Measurements from ENCODE around the gene SMYD3. TPM values are rescaled to one million over a fixed set of nuclear protein-coding genes. Genes with fewer than 3 reads are reported as not detected.
A peak's percentile ranks its signal among the peaks of the same experiment; 100 is the strongest.

Gene SMYD3
- total RNA-seq, 1 donor from 2014 or later: 46.7 TPM

DNA sequence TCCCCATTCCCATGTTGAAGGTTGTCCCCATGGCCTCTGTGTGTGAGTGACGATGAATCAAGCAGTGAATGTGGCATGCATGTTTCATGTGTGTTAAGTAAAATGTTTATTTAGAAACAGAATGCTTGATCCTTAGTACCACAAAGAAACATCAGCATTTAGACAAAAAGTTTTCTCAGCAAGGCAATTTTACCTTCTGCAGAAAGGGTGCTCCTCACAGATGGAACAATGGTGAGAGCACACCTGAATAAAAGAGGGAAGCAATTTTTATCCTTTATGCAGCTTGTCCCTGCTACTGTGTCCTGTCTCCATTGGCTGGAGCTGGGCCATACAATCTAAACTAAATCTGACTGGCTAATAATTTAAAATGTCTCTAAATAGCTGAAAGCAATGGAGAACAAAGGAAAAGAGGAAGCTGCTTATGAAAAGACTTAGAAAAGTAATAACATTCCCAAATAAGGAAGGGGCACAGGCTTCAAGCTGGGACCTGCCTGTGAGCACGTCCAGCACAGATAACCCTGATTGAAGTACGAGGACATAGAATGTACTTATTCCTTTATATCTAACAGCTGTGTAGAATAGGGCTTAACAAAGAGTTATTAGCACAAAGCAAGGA lies 8.4 kb upstream of the SMYD3 start:
- DNase-seq (ENCODE audit: low spot score): no peak

DNA sequence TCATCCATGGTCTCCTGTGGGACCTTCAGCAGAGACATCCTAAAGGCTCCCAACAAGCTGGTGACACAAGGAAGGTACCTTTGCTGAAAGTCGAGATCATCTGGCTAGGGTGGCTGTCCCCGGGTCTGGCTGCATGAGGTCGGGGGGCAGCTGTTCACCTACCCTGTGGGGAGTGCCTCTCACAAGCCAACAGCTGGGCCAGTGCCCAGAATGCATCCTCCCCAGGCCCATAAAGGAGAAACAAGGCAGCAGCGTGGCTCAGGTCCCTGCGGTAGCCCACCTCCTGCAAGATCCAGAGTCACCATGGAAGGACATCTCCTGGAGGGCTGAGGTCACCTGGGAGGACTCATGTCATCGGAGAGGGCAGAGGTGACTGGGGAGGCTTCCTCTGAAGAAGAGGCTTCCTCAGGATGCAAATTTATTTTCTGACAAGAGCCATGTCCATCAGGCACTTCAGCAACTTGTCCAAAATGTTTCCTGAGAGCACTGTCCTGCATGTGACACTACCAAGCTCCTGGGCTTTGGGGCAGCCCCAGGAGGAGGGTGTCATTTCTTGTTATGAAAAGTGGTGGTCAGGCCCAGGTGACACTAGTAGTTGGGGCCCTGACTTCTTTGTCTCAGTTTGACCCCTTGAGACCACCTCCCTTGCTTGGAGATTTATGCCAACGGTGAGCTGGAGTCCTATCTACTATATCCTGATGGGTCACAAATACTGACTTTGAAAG lies 6.7 kb upstream of the SMYD3 start:
- DNase-seq (ENCODE audit: low spot score): no peak

DNA sequence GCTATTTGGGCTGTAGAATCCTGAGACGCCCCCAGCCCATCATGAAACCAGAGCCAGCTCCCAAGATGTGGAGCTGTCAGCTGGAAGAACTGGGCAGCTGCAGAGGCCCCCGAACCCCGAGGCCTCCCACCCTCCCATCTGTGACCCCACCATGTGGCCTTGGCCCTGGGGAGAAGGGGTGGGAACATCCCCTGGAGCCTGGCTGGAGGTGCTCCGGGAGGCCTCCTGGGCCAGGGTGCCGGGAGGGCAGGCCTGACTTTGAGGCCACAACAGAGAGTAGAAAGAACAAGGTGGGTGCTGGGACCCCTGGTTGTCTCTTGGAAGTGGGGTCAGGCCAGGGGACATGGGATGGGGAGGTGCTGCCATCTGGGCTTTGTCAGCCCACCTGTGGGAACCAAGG lies 6.0 kb upstream of the SMYD3 start:
- DNase-seq (ENCODE audit: low spot score): no peak

DNA sequence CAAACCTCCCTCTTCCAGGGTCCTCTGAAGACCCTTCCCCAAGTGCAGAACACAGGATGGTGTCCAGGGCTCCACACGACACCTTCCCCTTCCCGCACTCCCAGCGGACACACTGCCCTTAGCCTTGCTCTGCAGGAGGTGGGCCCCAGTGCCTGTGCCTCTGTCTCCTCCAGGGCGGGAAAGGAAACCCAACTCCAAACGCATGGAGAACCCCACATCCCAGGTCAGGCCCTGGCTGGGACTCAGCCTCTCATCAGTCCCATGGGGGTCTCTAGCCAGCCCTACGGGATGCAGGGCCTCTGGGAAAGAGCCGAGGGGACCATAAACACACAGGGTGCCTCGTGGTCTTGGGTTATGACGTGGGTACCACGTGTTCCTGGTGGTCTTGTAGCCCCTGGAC lies 5.6 kb upstream of the SMYD3 start:
- no peak for DNase-seq (ENCODE audit: low spot score)

DNA sequence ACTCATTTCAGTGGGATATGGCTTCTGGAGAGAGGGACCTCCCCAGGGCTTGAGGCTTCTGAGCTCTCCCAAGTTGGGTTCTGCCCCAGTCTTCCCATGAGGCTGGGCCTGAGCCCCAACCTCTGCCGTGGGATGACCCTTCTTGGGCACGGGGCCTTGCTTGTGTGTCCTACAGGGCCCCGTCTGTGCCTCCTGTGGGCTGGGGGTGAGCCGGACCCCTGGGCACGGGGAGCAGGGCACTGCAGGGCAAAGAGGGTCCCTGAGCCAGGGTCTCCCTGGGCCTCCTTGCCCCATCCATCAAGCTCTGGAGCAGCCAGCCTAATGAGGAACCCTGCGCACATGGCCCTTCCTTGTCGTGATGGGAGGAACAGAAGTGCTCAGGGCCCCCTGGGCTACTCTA lies 5.2 kb upstream of the SMYD3 start:
- no peak for DNase-seq (ENCODE audit: low spot score)

DNA sequence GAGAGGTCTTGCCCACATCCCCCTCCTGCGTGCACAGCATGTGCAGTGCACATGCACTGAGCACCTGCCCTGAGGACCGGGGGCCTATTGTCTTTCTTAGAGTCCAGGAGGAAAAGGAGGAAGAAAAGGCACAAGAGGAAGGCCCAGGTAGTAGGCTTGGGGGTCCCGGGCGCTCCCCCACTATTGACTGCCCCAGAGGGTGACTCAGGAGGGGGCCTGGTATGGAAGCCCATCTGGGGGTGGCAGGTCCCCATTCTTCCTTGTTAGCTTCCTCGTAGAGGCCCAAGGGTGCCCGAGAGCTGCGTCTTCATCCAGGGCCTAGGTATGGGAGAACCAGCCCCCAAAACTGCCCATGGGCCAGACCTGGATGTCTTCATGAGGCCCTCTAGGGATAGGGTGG lies 4.1 kb upstream of the SMYD3 start:
- no peak for DNase-seq (ENCODE audit: low spot score)

DNA sequence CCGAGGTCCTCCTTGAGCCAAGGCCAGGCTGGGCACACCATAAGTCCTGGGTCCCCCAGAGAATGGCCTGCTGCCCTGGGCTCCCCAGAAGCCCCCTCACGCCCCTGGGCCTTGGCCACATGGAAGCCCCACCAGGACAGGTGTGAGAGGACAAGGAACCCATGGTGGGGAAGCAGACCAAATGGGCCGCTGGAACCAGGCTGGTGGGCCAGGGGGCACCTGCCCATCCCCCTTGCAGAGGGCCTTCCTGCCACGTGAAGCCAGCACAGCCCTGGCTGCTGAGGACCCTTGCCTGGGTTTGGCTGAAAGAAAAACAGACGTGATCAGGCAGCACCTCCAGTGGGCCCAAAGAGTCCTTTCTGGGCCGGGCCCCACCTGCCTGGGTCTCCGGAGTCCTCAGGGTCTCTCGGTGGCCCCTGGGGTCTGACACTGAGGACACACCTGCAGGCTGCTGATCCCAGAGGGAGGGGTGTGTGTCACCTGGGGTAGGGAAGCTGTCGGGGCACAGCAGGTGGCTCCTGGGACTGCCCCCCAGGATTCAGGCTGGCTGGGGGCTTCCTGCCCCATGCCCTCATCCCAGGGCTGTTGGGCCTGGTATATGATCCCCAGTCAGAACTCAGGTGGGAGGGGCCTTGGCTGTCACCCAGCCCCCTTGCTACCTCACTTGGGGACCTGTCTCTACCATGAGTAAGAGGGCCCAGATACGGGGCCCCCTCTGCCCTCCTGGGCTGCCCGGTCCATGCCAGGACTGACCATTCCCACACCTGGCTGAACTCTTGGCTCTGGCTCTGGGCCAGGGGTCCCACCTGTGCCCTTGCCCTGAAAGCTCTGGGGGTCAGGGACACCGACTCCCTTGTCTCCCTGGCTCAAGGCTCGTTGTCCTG lies 3.3 kb upstream of the SMYD3 start:
- DNase-seq (ENCODE audit: low spot score): no peak

DNA sequence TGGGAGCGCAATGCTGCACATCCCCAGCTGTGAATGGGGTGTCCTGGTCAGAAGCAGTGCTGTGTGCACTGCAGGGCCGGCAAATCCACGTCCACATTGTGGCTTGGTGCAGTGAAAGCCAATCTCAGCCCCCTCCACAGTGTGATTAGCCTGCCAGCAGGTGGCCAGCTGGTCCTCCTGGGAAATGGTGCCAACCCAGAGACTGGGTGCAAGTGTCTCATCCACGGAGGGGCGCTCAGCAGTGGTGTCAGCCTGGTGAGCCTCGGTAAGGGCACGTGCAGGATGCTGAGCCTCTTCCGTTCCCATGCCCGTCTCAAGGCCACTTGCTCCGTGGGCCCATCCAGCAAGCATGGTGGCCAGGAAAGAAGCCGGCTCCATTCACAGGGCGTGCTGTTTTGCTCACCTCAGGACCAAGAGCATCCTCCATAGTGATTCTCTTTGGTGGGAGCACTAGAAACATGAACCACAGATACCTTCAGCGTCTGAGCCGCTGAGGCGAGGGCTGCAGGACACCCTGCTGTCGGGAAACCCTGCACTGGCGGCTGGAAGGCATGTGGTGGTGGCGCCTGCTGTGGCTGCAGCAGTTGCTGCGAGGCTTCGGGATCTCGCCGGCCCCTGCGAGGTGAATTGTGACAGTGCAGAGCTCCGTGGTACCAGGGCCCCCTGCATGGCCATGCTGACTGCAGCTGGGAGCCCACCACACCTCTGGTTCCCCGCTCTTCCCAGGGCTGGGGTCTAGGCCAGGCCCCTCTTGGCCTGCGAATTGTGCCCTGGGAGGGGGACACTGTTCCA lies 2.0 kb upstream of the SMYD3 start:
- DNase-seq (ENCODE audit: low spot score): no peak

DNA sequence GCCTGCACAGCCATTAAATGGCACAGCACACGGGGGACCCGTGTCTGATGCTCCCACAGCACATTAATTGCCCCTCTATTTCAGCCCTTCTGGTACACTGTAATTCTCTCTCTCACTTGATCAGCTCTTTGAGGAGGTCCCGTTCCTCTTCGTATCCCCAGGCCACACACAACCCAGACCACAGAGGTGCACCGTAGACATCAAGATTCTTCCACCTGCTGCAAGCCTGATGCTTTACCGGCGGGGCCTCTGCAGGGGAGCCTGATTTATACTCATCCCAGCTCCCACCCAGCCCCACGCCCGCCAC lies 759 bp downstream of the SMYD3 start:
- no peak for DNase-seq (ENCODE audit: low spot score)

DNA sequence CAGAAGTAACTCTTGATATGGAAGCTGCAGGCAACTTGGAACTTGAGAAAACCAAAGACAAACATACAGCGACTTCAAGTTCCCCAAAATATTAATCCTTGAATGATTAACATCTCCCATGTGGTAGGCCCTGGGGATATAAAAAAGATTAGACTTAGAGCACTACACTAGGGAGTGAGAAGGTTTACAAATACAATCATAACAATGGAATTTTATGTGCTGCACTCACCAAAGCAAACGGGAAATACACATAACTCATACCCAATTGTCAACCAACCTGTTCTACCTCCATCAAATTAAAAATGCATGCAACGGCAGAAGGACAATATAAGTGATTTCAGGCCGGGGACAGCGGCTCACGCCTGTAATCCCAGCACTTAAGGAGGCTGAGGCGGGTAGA lies 3.7 kb downstream of the SMYD3 start:
- DNase-seq (ENCODE audit: low spot score): no peak

DNA sequence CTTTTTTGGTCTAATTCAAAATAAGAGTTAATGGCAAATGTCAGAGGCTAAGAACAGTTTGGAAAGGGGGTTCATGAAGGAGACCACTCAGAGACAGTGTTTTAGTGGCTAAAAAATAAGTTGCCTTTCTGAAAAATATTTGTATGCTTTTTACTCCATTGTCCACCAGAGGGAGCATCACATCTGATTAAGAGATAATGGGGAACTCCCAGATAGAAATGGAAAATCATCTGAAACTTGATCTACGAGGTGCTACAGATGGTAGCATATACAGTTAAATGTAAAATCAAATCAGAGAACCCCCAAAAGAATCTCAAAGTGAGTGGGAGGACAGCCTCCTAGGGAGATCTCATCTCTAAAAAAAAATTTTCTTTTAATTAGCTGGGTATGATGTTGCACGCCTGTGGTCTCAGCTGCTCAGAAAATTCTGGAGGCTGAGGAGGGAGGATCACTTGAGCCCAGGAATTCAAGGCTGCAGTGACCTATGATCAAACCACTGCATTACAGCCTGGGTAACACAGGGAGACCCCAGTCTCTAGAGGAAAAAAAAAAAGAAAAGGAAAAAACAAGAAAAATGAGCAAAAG lies 9.7 kb downstream of the SMYD3 start:
- DNase-seq (ENCODE audit: low spot score): peak; percentile 71

DNA sequence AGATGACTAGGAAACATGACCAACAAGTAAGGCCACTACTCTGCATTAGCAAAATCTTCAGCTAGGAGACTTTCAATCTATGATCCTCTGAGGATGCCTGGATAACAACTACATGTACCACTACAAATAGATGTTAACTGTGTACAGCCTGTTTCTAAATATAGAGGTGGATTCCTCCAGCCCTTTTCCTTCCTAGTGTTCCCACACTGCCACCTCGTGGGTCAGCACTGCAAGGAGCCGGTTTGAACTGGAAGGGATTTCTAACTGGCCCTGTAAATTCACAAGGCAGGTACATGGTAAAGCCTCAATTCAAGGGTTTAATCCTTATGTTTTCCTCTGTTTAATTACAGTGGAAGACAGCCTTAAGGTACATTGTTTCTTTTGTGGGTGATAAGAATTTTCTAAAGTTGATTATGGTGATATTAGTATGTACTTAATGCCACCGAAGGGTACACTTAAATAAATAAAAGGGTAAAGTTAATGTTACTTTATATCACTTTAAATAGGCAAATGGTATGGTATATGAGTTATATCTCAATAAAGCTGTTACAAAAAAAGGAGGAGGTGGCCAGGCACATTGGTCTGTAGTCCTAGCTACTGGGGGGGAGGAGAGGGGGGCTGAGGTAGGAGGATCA lies 14.4 kb downstream of the SMYD3 start:
- peak; percentile 93 for DNase-seq (ENCODE audit: low spot score)

DNA sequence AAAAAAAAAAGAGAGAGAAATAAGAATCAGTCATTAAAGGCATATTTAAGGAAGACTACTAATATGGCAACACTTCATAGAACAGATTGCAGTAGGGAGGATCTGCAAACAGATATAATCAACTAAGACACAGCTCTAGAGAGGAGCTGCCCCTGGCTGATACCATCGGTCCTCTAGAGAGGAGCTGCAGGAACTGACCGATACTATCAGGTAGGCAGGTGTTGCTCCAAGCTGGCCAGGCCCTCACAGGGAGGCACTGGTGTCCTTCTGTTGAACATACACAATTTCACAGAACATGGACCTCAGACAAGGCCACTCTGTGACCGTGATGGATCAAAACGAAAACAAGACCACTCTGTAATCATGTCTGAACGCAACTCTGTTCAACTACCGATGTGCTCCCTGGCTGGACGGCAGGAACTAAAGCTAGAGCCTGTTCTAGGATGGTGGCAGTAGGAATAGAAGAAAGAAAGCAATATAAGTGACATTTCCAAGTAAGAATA lies 15.5 kb downstream of the SMYD3 start:
- no peak for DNase-seq (ENCODE audit: low spot score)

DNA sequence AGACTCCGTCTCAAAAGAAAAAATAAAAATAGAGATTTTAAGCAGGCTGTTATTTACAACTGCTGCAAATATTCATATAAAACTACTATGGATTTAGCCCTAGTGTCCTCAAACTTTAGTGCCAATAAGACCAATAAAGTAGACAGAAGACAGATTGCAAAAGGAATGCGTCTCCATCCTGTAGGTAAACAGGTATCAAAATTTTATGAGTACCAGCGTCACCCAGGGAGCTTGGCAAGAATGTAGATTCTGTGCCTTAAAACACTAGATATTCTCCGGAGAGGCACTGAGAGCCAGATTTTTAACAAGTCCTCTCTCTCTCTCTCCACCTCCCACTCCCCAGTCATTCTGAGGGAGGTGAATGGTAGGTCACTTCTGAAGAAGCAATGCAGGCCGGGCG lies 18.4 kb downstream of the SMYD3 start:
- no peak for DNase-seq (ENCODE audit: low spot score)

DNA sequence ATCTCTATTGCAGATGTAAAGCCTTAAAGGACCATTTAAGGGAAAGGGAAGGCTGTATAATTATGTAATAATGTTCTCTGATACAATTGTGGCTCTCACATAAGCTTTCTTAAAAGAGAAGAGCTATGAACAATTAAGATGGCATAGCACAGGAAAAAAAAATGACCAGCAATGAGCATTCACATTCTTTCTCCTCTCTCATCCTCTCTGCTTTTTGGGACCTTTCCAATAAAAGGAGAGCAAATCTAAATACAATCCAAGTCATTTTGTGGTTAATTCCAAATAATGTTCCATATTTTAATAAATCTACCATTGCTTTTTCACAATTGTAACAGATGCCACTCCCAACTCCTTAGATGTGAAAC lies 23.5 kb downstream of the SMYD3 start:
- no peak for DNase-seq (ENCODE audit: low spot score)

DNA sequence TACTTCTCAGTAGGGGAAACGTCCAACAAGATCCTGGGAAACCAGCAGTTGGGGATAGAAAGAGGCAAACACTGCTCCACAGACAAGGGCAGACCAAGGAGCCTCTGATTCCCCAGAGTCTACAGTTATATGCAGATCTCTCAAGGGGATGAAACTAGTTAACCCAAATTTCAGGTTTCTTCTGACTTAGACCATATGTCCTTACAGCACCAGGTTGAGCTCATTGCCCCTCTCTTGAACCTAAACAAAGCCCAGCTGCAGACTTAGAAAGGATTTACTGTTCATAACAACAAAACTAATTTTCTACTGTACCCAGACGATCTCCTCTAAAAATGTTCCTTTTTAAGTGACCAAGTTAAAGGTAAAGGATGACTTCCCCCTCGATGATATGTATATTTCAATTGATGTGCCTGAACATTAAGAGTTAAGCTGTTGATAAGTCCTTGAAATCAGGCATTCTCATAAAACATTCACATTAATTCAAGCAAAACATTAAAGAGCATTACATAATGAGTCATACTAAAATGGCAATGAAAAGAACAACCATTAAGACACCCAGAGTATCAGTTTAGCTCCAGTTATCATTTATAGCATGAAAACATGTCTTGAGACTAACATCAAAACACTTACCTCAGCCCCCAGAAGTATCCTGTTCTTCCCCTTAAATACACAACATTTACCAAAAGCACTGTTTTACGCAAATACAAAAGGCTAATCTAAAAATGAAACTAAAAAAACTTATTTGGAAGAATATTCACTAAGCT lies 24.1 kb downstream of the SMYD3 start:
- DNase-seq (ENCODE audit: low spot score): peak; percentile 59

DNA sequence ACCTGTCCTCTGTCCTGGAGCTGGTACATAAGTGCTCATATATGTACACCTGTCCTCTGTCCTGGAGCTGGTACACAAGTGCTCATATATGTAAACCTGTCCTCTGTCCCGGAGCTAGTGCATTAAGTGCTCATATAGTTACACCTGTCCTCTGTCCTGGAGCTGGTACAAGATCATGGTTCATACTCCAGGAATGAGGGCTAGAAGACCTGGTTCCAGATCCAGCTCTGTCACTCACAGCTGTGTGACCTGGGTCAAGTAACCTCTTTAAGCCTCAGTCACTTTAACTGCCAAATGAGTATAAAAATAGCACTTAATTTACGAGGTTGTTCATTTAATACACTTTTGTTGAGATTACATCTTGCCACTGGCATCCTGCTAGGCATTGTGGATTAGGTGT lies 28.0 kb downstream of the SMYD3 start:
- DNase-seq (ENCODE audit: low spot score): no peak

DNA sequence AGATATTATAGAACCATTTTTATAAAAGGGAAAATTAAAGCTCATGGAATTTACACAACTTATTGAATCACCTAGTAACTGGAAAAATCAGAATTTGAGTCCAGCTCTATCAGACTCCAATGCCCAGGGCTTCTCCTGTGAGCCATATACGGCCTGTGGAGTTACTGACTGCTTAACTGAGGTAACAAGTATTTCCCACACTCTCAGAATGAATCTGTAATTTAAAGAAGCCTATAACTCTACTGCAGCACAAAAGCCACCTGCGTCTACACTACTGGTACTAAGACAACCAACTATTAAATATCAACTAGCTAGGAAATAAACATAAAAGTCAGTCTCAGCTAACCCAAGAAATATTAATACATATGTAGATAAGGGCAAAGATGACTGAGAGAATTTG lies 29.4 kb downstream of the SMYD3 start:
- DNase-seq (ENCODE audit: low spot score): no peak

DNA sequence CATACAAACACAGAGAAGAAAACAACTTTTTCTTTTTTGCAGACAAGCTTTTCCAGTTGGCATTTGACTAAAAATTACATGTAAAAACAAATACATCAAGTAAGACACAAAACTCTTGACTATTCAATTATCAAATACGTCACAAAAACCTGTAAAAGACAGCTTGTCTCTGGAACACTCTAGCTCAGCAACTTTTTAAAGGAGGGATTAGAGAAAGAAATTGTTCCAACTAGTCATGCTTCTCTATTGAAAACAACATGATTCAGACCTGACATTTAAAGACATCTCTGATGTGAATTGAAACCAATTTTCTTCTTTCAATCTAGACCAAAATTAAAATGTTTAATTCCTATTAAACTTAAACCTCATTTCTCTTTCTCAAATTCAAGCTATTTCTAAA lies 30.3 kb downstream of the SMYD3 start:
- DNase-seq (ENCODE audit: low spot score): no peak

DNA sequence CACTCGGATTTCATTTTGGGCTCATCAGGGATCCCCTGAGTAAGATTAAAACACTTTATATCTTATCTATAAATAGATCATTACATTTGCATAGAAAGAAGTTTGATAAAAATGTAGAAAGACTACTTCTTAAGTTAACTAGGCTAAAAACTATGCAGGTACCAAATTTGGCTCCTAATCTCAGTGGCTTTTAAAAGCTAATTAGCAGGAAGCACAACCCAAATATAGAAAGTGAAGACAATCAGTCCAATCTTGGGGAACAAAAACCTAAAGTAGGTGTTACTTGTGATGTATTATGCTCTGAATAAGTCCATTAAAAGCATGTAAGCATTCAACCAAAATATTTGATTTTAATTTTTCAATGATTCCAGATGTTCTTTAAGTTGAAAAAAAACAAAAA lies 35.4 kb downstream of the SMYD3 start:
- no peak for DNase-seq (ENCODE audit: low spot score)
